Endothelial cell (in vitro differentiated cells): ENCODE data around the gene ATAD3C. TPM values are rescaled to one million over a fixed set of nuclear protein-coding genes. Genes with fewer than 3 reads are reported as not detected.
A peak's percentile ranks its signal among the peaks of the same experiment; 100 is the strongest.

Experiments used
- DNase-seq: peaks from one replicate; pipeline ENCODE4 v3.0.0; 2021; ENCODE audit warnings: low spot score
- H3K27ac Mint-ChIP-seq: one replicate; pipeline ENCODE4 v1.8.0; 2021; ENCODE audit warnings: mixed read lengths, inconsistent platforms; ENCODE audit not compliant: unreplicated experiment
- H3K27me3 Mint-ChIP-seq: one replicate; pipeline ENCODE4 v1.8.0; 2021; ENCODE audit warnings: mild to moderate bottlenecking, moderate library complexity, mixed read lengths, inconsistent platforms; ENCODE audit not compliant: unreplicated experiment
- H3K36me3 Mint-ChIP-seq: one replicate; pipeline ENCODE4 v1.8.0; 2021; ENCODE audit warnings: mild to moderate bottlenecking, low read depth, mixed read lengths, inconsistent platforms; ENCODE audit not compliant: unreplicated experiment
- H3K4me1 Mint-ChIP-seq: one replicate; pipeline ENCODE4 v1.8.0; 2021; ENCODE audit warnings: mild to moderate bottlenecking, mixed read lengths, inconsistent platforms; ENCODE audit not compliant: unreplicated experiment
- H3K4me3 Mint-ChIP-seq: one replicate; pipeline ENCODE4 v1.8.0; 2021; ENCODE audit warnings: mild to moderate bottlenecking, mixed read lengths, inconsistent platforms; ENCODE audit not compliant: unreplicated experiment
- H3K9me3 Mint-ChIP-seq: one replicate; pipeline ENCODE4 v1.8.0; 2021; ENCODE audit warnings: mixed read lengths, inconsistent platforms; ENCODE audit not compliant: unreplicated experiment
- CTCF ChIP-seq: fragments of 200-600 bp; sonication (generic); IDR thresholded peaks from one replicate; pipeline ENCODE4 v1.5.0; 2021; ENCODE audit warnings: antibody characterized with exemption; ENCODE audit not compliant: unreplicated experiment
- total RNA-seq: library from RNA; stranded (reverse); fragmentation: NEBNext Ultra II Directional; extraction: Animal tissue kit (Norgen Biotek cat#: 25700); gene quantifications from one replicate; pipeline ENCODE4 v1.2.1, GENCODE V29; 2021; ENCODE audit not compliant: unreplicated experiment

ATAD3C gene
- total RNA-seq, 1 donor from 2014 or later = 2.9 TPM

GRCh38 chr1:1424707-1425106 lies 24.8 kb upstream of the ATAD3C start:
- H3K9me3 Mint-ChIP-seq = no peaks in the 10 kb centered on the region
- no peak for DNase-seq
- H3K36me3 Mint-ChIP-seq = peaks cover 9% of the 10 kb centered on the region
- no peak overlapping the region for H3K4me3 Mint-ChIP-seq
- TF ChIP-seq CTCF = no peak
- peaks cover 12% of the 10 kb centered on the region for H3K27me3 Mint-ChIP-seq
- H3K27ac Mint-ChIP-seq = peak overlapping the region; percentile 36
- peaks cover 19% of the 10 kb centered on the region for H3K4me1 Mint-ChIP-seq

DNA sequence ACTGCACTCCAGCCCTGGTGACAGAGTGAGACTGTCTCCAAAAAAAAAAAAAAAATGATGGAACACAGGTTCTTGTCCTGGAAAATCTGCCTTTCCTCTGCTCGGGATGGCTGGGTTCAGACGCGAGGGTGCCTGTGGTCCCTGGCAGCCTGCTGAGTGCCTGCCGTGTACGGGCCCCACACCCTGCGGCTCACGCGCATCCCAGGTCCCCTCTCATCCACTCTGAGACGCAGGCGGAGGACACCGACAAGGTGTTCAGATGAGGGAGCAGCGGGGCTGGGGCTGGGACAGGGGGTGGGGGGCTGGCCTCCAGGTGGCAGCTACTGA lies 24.1 kb upstream of the ATAD3C start:
- H3K9me3 Mint-ChIP-seq = no peaks in the 10 kb centered on the region
- H3K27me3 Mint-ChIP-seq = peaks cover 18% of the 10 kb centered on the region
- peaks cover 9% of the 10 kb centered on the region for H3K36me3 Mint-ChIP-seq
- DNase-seq = no peak
- no peak overlapping the region for H3K4me3 Mint-ChIP-seq
- TF ChIP-seq CTCF = no peak
- no peak overlapping the region for H3K27ac Mint-ChIP-seq
- H3K4me1 Mint-ChIP-seq = peaks cover 24% of the 10 kb centered on the region

GRCh38 chr1:1425753-1426495 lies 23.6 kb upstream of the ATAD3C start:
- H3K9me3 Mint-ChIP-seq = no peaks in the 10 kb centered on the region
- H3K27ac Mint-ChIP-seq = no peak overlapping the region
- H3K4me1 Mint-ChIP-seq = peaks cover 24% of the 10 kb centered on the region
- DNase-seq = no peak
- H3K4me3 Mint-ChIP-seq = no peak overlapping the region
- peaks cover 9% of the 10 kb centered on the region for H3K36me3 Mint-ChIP-seq
- TF ChIP-seq CTCF = no peak
- peaks cover 18% of the 10 kb centered on the region for H3K27me3 Mint-ChIP-seq

DNA sequence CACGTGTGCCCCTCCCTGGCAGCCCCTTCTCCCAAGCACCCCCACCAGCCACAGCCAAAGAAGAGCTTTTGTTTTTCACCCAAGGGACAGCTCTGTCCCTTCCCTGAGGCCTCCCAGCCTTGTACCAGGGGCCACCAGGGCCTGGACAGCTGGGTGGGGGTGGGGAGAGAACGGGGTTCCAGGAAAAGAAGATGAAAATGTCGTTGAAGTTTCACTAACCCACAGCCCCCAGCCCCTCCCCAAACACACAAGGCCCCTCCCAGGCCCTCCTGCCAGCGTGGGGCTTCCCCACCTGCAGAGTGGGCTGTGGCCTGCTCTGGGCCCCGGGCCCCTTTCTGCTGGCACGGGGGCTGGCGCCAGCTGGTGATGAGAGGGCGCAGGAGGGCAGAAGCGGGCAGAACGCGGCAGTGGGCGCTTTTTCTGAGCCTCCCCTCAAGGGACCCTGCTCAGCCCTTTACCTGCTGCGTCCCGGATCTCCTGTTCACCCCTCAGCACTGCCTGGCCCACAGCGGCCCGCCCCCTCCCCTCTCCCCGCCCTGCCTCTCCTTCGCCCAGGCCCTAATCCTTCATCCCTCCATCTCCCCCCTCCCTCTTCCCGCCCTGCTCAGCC lies 22.9 kb upstream of the ATAD3C start:
- no peak overlapping the region for H3K4me3 Mint-ChIP-seq
- H3K27me3 Mint-ChIP-seq = peaks cover 18% of the 10 kb centered on the region
- H3K4me1 Mint-ChIP-seq = peaks cover 26% of the 10 kb centered on the region
- no peak for DNase-seq
- no peak overlapping the region for H3K27ac Mint-ChIP-seq
- peaks cover 9% of the 10 kb centered on the region for H3K36me3 Mint-ChIP-seq
- H3K9me3 Mint-ChIP-seq = no peaks in the 10 kb centered on the region
- TF ChIP-seq CTCF = no peak

- H3K4me3 Mint-ChIP-seq = no peak overlapping the region
Measured at GRCh38 chr1:1427106-1427819, 22.2 kb upstream of the ATAD3C start.

More at GRCh38 chr1:1427106-1427819, 22.2 kb upstream of the ATAD3C start:
- Mint-ChIP-seq H3K9me3 (no peaks in the 10 kb centered on the region), H3K36me3 (peaks cover 9% of the 10 kb centered on the region), H3K27ac (no peak overlapping the region), H3K4me1 (peaks cover 24% of the 10 kb centered on the region), H3K27me3 (peaks cover 18% of the 10 kb centered on the region)
- TF ChIP-seq CTCF = no peak
- DNase-seq = no peak
